ENCODE measurements around the gene PRSS57.

Gene PRSS57

GRCh38 chr19:726993-727956, 32.0 kb upstream of the PRSS57 start:
- no peaks in the 10 kb centered on the region for H3K36me3 ChIP-seq
- H3K27ac ChIP-seq = no peak overlapping the region
- peaks cover 6 to 7% of the 10 kb centered on the region in 2 experiments for H3K4me1 ChIP-seq (ENCODE audit: control insufficient read depth in 1 of 2, insufficient read depth in 1 of 2, low read depth in 1 of 2, low read length in 1 of 2)
- TF ChIP-seq CTCF (IDR thresholded peaks at IDR 0.05) = no peak
- no peak overlapping the region for H3K4me3 ChIP-seq (ENCODE audit: low read depth in 1 of 2, low read length in 1 of 2)
- no peaks in the 10 kb centered on the region for H3K9me3 ChIP-seq
- peaks cover 17% of the 10 kb centered on the region for H3K27me3 ChIP-seq

- no peaks in the 10 kb centered on the region for H3K36me3 ChIP-seq
These were observed 30.3 kb upstream of the PRSS57 start for GRCh38 chr19:725461-726089.

DNA sequence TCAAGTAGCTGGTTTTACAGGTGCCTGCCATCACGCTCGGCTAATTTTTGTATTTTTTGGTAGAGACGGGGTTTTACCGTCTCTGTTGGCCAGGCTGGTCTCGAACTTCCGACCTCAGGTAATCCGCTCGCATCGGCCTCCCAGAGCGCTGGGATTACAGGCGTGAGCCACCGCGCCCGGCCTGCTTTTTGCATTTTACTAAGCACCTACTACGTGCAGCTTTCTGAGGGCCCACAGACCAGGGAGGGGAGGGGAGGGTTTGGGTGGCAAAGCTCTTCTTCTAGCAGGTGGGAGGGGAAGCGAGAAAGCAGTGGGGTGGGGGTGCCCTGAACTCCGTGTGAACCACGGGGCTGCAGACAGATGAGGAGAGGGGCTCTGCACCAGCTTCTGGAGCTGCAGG, 28.5 kb upstream of the PRSS57 start:
- TF ChIP-seq CTCF (IDR thresholded peaks at IDR 0.05) = no peak
- H3K4me3 ChIP-seq (ENCODE audit: low read depth in 1 of 2, low read length in 1 of 2) = no peak overlapping the region
- H3K36me3 ChIP-seq = no peaks in the 10 kb centered on the region
- H3K27me3 ChIP-seq = peaks cover 51% of the 10 kb centered on the region
- H3K9me3 ChIP-seq = no peaks in the 10 kb centered on the region
- no peak overlapping the region for H3K27ac ChIP-seq
- peaks cover 6 to 7% of the 10 kb centered on the region in 2 experiments for H3K4me1 ChIP-seq (ENCODE audit: control insufficient read depth in 1 of 2, insufficient read depth in 1 of 2, low read depth in 1 of 2, low read length in 1 of 2)

More at GRCh38 chr19:725461-726089, 30.3 kb upstream of the PRSS57 start:
- H3K27ac ChIP-seq = no peak overlapping the region
- no peaks in the 10 kb centered on the region for H3K9me3 ChIP-seq
- peaks cover 6 to 7% of the 10 kb centered on the region in 2 experiments for H3K4me1 ChIP-seq (ENCODE audit: control insufficient read depth in 1 of 2, insufficient read depth in 1 of 2, low read depth in 1 of 2, low read length in 1 of 2)
- H3K27me3 ChIP-seq = peaks cover 32% of the 10 kb centered on the region
- no peak for TF ChIP-seq CTCF (IDR thresholded peaks at IDR 0.05)
- no peak overlapping the region for H3K4me3 ChIP-seq (ENCODE audit: low read depth in 1 of 2, low read length in 1 of 2)

GRCh38 chr19:723247-723646, 28.0 kb upstream of the PRSS57 start:
- peaks cover 55% of the 10 kb centered on the region for H3K27me3 ChIP-seq
- H3K36me3 ChIP-seq = no peaks in the 10 kb centered on the region
- TF ChIP-seq CTCF (IDR thresholded peaks at IDR 0.05) = no peak
- no peaks in the 10 kb centered on the region for H3K9me3 ChIP-seq
- H3K4me3 ChIP-seq (ENCODE audit: low read depth in 1 of 2, low read length in 1 of 2) = no peak overlapping the region
- peaks cover 5 to 6% of the 10 kb centered on the region in 2 experiments for H3K4me1 ChIP-seq (ENCODE audit: control insufficient read depth in 1 of 2, insufficient read depth in 1 of 2, low read depth in 1 of 2, low read length in 1 of 2)
- H3K27ac ChIP-seq = no peak overlapping the region

- no peak for TF ChIP-seq CTCF (IDR thresholded peaks at IDR 0.05)
- Histone ChIP-seq H3K4me1 (ENCODE audit: control insufficient read depth in 1 of 2, insufficient read depth in 1 of 2, low read depth in 1 of 2, low read length in 1 of 2) (peaks cover 0 to under 1% of the 10 kb centered on the region in 2 experiments), H3K4me3 (ENCODE audit: low read depth in 1 of 2, low read length in 1 of 2) (no peak overlapping the region), H3K36me3 (no peaks in the 10 kb centered on the region), H3K27ac (no peak overlapping the region), H3K27me3 (peaks cover 56% of the 10 kb centered on the region), H3K9me3 (no peaks in the 10 kb centered on the region)
These were observed 27.4 kb upstream of the PRSS57 start for GRCh38 chr19:722553-723101.
